Cortex of kidney (tissue), 1 donor: ENCODE measurements around the gene SPATA25.

ENCODE experiments used
- DNase-seq: peaks from one replicate; lab custom pipeline; 2025; lab: John Stamatoyannopoulos, UW

Gene SPATA25

GRCh38 chr20:45863543-45864470 is 23.6 kb downstream of the SPATA25 start:
- DNase-seq = no peak

- no peak for DNase-seq
These were observed 26.0 kb downstream of the SPATA25 start for GRCh38 chr20:45861221-45862075.

DNA sequence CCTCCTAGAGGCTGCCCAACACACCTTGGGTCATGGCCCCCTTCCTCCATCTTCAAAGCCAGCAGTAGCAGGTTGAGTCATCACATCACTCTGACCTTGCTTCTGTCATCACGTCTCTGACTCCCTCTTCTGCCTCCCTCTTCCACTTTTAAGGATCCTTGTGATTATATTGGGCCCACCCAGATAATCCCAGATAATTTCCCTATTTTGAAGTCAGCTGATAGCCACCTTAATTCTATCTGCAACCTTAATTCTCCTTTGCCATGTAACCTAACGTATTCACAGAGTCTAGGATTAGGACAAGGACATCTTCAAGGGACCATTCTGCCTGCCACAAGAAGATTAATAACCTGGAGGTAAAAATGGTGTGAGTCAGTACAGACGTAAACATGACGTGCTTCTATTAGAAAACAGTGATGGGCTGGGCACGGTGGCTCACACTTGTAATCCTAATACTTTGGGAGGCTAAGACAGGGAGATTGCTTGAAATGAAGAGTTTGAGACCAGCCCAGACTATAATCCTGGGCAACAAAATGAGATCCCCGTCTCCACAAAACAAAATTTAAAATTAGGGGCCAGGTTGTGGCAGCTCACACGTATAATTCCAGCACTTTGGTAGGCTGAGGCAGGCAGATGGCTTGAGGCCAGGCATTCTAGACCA is 26.7 kb downstream of the SPATA25 start:
- no peak for DNase-seq

DNA sequence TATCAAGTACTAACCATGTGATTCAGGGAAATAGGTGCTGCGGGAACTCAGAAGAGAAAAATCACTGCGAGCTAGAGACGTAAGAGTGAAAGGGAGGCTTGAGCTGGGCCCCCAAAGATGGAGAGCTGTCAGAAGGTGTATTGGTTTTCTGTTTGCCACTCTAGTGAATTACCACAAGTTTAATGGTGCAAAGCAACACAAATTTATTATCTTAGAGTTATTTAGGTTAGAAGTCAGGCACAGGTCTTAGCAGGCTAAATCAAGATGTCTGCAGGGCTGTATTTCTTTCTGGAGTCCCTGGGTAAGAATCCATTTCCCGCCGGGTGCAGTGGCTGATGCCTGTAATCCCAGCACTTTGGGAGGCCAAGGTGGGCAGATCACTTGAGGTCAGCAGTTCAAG is 27.5 kb downstream of the SPATA25 start:
- DNase-seq = no peak

DNA sequence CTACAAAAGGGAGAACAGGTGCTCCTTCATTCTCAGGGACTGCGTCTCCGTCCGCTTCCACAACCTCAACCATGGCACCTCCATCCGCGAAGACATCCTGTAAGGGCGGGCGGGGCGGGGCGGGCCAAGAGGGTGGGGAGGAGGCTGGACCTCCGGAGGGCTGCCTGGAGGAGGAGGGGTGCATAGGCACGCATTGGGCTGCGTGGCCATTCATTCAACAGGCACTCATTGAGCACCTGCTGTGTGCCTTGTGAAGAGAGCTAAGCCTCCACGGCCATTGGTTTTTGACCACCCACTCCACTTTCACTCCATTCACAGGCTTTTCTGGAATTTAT is 29.6 kb downstream of the SPATA25 start:
- DNase-seq = no peak

GRCh38 chr20:45857114-45857881 is 30.1 kb downstream of the SPATA25 start, which contains the start of the genes ACOT8 and ZSWIM3:
Gene ACOT8 (minus strand): TSS chr20:45857392. CDS start chr20:45857315, 77 bp downstream.
Gene ZSWIM3 (plus strand): TSS chr20:45857614. CDS start chr20:45857826, 212 bp downstream.
- DNase-seq = no peak

GRCh38 chr20:45853484-45853883 is 33.9 kb downstream of the SPATA25 start:
- no peak for DNase-seq

DNA sequence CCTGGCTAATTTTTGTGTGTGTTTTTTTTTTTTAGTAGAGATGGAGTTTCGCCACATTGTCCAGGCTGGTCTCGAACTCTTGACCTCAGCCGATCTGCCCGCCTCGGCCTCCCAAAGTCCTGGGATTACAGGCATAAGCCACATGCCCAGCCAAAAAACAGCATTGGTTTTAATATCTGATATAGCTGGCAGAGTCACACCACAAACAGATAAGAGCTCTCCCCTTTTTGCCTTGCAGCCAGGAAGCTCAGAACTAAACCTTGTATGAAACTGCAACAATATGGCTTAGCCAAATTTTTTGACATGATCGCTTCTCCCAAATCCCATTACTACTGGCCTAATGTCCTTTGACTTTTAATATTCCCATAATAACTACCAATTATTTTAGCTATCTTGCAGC is 35.1 kb downstream of the SPATA25 start:
- no peak for DNase-seq

DNA sequence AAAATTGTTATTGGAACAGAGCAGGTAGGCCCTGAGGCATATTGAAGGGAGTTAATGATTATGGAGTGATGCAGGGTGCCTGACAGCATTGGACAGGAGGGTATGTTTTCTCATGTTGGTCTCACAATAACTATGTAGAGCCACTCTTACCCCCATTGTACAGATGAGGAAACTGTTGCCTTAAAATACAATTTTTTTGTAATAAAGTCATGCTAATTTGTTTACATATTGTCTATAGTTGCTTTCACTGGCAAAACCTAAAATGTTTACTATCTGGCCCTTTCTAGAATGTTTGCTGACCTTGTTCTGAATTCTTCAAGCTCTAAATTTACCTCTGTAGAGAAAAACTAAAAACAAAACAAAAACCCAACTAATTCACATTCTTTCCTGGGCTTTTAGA is 35.9 kb downstream of the SPATA25 start:
- no peak for DNase-seq

DNA sequence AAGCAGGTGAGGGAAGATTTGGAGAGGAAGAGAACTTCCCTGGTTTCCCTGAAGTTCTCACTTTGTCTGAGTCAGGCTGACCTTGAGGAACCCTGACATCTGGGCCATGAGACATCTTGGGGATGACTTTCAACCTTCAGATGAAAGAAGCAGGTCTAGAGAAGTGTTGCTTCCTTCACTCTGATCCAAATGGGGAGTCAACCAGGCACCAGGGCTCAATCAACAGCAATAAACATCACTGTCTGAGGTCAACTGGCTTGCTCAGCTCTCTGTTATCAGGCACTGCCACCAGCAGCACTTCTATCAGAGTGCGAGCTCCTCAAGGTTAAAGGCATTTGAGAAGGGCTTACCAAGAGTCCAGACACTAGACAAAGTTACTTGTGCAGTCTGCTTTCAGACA is 36.5 kb downstream of the SPATA25 start:
- no peak for DNase-seq

GRCh38 chr20:45850238-45850637 is 37.2 kb downstream of the SPATA25 start:
- no peak for DNase-seq

- no peak for DNase-seq
These were observed 38.3 kb downstream of the SPATA25 start for GRCh38 chr20:45848969-45849582.

- no peak for DNase-seq
These were observed 39.0 kb downstream of the SPATA25 start for GRCh38 chr20:45848421-45848820.

DNA sequence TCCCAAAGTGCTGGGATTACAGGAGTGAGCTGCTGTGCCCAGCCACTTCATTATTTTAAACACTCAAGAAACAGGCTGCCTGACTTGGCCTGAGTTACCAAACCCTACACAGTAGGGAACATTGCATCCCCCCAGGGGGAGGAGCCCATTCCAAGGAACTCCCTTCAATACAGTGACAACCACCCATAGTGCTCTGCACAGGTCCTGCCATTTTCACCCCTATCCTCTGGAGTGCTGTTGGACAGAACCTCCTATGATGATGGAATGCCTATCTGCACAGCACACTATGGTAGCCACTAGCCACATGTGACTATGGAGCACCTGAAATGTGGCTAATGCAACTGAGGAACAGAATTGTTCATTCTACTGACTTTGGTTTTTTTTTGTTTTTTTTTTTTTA is 42.0 kb downstream of the SPATA25 start:
- DNase-seq = no peak

DNA sequence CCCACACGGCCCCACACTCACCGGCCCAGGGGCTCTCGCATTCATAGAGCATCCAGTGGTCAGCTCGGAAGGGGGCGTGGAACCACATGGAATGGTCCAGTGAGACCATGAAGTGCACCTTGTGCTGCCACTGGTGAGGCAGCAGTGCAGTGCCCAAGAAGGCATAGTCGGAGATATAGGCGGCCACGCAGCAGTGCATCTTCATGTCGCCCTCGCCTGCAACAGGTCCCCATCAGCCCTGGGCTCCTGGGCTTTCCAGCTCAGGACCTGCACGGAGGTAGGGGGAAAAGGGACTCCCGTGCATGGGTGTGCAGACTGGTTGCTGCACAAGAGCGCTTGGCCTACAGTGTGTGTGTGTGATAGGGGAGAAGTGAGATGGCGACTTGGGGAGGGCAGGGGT is 43.9 kb downstream of the SPATA25 start:
- no peak for DNase-seq

DNA sequence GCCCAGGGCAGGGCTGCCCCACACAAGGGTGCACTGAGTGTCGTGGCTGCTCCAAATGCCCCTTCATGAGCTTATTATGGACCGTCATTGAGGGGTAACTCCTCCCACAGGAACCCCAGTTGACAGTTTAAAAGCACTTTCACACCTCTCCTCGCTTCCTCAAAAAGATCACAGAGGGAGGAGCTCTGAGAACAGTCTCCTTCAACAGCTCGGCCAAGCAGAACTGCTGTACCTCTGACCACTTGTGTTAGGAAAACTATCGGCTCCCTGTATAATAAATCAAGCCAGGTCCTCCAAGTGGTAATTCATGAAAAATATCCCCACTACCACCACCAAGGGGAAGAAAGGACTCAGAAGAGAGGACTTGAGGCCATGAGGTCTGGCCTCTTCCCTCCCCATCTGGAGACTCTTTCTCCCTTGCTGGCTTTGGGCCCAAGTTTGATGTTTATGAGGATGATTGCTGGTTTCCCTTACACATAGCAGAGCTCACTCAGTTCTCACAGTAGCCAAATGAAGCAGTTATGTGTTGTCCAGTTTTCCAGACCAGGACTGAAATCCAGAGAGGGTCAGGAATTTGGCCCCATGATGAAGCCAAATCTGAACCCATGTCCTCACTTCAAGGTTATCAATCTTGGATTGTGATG is 45.1 kb downstream of the SPATA25 start:
- DNase-seq = no peak

- DNase-seq = no peak
These were observed 45.9 kb downstream of the SPATA25 start for GRCh38 chr20:45841407-45842129.

DNA sequence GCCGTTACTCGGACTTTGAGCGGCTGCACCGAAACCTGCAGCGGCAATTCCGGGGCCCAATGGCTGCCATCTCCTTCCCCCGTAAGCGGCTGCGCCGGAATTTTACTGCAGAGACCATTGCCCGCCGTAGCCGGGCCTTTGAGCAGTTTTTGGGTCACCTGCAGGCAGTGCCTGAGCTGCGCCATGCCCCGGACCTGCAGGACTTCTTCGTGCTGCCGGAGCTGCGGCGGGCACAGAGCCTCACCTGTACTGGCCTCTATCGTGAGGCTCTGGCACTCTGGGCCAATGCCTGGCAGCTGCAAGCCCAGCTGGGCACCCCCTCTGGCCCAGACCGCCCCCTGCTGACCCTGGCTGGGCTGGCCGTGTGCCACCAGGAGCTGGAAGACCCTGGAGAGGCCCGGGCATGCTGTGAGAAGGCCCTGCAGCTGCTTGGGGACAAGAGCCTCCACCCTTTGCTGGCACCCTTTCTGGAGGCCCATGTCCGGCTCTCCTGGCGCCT is 46.7 kb downstream of the SPATA25 start:
- no peak for DNase-seq

DNA sequence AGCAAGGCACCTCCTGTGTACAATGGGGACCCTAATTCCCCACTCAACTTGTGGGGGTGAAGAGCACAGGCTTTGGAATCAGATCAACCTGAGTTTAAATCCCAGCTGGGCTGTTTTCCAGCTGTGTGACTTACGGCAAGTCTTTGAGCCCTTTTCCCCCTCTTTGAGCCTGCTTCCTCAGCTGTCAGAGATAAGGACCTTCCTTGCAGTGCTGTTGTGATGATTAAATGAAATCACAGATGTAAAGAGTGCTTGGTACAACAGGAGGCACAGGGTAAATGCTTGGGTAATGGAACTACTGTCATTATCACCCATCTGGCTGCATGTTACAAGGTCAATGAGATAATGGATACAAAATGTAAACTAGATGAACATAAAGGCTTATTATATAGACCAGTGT is 50.6 kb downstream of the SPATA25 start:
- no peak for DNase-seq
